ENCODE results near the gene CCDC137. TPM values are rescaled to one million over a fixed set of nuclear protein-coding genes. Genes with fewer than 3 reads are reported as not detected.

Gene CCDC137
- total RNA-seq, 4 donors from 2014 or later: 18.2 to 25.6 (median 21.4) TPM

DNA sequence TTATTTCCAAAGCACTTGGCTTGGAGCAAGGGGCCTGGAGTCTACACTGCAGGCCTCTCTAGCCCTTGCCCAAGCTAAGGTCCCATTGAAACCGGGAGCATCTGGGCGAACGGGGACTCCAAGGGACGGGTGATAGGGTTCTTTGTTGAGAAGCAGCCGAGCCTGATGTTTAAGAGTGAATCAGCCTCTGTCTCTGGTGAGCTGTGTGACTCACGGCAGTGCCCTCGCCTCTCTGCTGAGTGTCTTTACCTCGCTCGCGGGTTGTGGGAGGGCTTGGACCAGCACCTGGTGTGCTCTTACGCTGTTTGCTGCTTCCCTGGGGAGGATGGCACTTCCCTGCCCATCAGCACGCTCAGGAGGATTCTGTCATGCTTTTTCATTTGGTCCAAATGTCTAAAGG is 18.6 kb downstream of the CCDC137 start:
- WGBS, 2 donors: 60% methylated on average over 1 of the region's 12 CpGs; no CpG with 5 or more reads in 1 of the 2 donors
- Histone ChIP-seq H3K4me1 (peaks cover 36 to 71% (median 37%) of the 10 kb centered on the region in 3 donors), H3K36me3 (peaks cover 37 to 66% (median 39%) of the 10 kb centered on the region in 3 donors), H3K27me3 (no peaks in the 10 kb centered on the region), H3K9me3 (no peaks in the 10 kb centered on the region), H3K4me3 (peak overlapping the region; percentile 85 to 97 (median 95)), H3K27ac (peak overlapping the region; percentile 85 to 98 (median 94))
- TF ChIP-seq, protein P1, sequence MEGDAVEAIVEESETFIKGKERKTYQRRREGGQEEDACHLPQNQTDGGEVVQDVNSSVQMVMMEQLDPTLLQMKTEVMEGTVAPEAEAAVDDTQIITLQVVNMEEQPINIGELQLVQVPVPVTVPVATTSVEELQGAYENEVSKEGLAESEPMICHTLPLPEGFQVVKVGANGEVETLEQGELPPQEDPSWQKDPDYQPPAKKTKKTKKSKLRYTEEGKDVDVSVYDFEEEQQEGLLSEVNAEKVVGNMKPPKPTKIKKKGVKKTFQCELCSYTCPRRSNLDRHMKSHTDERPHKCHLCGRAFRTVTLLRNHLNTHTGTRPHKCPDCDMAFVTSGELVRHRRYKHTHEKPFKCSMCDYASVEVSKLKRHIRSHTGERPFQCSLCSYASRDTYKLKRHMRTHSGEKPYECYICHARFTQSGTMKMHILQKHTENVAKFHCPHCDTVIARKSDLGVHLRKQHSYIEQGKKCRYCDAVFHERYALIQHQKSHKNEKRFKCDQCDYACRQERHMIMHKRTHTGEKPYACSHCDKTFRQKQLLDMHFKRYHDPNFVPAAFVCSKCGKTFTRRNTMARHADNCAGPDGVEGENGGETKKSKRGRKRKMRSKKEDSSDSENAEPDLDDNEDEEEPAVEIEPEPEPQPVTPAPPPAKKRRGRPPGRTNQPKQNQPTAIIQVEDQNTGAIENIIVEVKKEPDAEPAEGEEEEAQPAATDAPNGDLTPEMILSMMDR (IDR thresholded peaks at IDR 0.05): no peak
- no peak for TF ChIP-seq POLR2A (IDR thresholded peaks at IDR 0.05)
- intact Hi-C loops (cut with DNase I): no loop called here
- DNase-seq: no peak

DNA sequence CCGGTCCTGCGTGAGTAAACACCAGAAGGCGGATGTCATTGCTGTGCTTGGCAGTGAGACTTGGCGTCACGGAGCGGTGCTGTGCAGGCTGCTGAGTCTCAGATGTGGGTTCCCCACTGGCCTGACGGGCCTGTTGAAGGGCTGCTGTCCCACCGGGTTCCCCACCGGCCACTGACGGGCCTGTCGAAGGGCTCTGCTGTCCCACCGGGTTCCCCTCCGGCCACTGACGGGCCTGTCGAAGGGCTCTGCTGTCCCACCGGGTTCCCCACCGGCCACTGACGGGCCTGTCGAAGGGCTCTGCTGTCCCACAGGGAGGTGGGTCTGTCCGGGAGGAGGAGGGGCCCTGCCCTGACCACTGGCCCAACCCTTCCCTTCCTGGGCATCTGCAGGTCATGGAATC is 20.1 kb downstream of the CCDC137 start:
- H3K9me3 ChIP-seq: no peaks in the 10 kb centered on the region
- no peaks in the 10 kb centered on the region for H3K27me3 ChIP-seq
- no peak overlapping the region for H3K4me3 ChIP-seq
- TF ChIP-seq, protein P1 (IDR thresholded peaks at IDR 0.05): no peak
- no peak for TF ChIP-seq POLR2A (IDR thresholded peaks at IDR 0.05)
- WGBS, 2 donors: 98% methylated on average over 11 of the region's 20 CpGs; no CpG with 5 or more reads in 1 of the 2 donors
- no peak overlapping the region for H3K27ac ChIP-seq
- no peak for DNase-seq
- H3K36me3 ChIP-seq: peaks cover 51 to 66% (median 54%) of the 10 kb centered on the region in 3 donors
- intact Hi-C loops (cut with DNase I): no loop called here
- peaks cover 36 to 69% (median 37%) of the 10 kb centered on the region in 3 donors for H3K4me1 ChIP-seq

DNA sequence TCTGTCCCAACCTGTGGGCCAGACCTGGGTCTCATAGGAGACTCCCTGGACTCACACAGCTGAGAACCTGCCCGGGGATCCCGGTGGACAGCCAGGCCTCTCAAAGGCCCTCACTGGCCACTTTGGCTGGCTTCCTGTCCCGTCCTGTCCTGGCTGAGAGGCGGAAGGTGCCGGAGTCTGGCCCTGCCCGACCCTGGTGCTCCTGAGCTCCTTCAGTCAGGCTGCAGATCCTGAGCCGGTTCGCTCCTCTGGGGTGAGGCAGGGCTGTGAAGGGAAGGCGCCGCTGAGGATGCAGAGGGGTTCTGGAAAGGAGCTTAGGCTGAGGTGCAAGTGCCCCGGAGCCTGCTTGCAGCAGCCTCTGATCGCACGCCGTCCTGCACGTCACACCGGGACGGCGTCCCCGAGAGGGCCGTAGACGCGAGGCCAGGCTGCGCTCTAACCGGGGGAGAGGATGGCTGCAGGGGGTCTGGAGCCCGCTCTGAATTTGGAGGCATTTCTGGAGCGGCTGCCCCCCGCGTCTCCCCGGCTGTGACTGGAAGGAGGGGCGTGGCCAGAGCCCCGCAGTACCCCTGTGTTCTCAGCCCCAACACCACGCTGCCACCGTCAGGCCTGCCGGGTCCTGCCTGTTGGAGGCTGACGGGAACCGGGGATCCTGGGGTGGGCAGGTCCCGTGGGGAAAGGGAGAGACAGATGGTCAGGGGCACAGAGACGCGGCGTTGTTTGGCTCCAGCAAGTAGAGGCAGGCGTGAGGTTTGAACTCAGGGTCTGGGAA is 21.4 kb downstream of the CCDC137 start:
- no peak for TF ChIP-seq POLR2A (IDR thresholded peaks at IDR 0.05)
- TF ChIP-seq, protein P1 (IDR thresholded peaks at IDR 0.05): no peak
- H3K4me3 ChIP-seq: no peak overlapping the region
- no peaks in the 10 kb centered on the region for H3K9me3 ChIP-seq
- H3K27me3 ChIP-seq: no peaks in the 10 kb centered on the region
- WGBS, 2 donors: 62 to 78% methylated on average over 7 to 20 of the region's 41 CpGs
- peak overlapping the region in 2 of 4 donors; percentile 28 to 32 for H3K27ac ChIP-seq
- no peak for DNase-seq
- peaks cover 26 to 56% (median 26%) of the 10 kb centered on the region in 3 donors for H3K4me1 ChIP-seq
- intact Hi-C loops (cut with DNase I): no loop called here
- peaks cover 64 to 78% (median 64%) of the 10 kb centered on the region in 3 donors for H3K36me3 ChIP-seq

DNA sequence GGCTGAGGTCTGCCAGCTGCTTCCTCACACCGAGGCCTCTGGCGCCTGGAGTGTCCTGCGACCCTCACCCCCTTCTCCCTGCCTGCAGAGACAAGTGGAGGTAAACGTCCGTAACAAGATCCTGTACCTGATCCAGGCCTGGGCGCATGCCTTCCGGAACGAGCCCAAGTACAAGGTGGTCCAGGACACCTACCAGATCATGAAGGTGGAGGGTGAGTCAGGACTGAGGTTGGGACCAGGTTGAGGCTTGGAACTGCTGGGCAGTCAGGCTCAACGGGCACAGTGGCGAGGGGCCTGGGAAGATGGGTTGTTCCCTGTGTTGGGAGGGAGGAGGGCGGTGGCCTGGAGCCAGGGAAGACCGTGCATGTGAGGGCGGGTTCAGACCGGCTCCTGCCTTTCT is 22.1 kb downstream of the CCDC137 start:
- DNase-seq: no peak
- 53% methylated on average over 6 of the region's 14 CpGs; no CpG with 5 or more reads in 1 of the 2 donors for WGBS, 2 donors
- peak overlapping the region in 2 of 4 donors; percentile 28 to 32 for H3K27ac ChIP-seq
- H3K36me3 ChIP-seq: peaks cover 70 to 84% (median 71%) of the 10 kb centered on the region in 3 donors
- TF ChIP-seq, protein P1 (IDR thresholded peaks at IDR 0.05): no peak
- no peak for TF ChIP-seq POLR2A (IDR thresholded peaks at IDR 0.05)
- intact Hi-C loops (cut with DNase I): no loop called here
- H3K4me1 ChIP-seq: peaks cover 24 to 53% (median 25%) of the 10 kb centered on the region in 3 donors
- H3K27me3 ChIP-seq: no peaks in the 10 kb centered on the region
- no peaks in the 10 kb centered on the region for H3K9me3 ChIP-seq
- no peak overlapping the region for H3K4me3 ChIP-seq

DNA sequence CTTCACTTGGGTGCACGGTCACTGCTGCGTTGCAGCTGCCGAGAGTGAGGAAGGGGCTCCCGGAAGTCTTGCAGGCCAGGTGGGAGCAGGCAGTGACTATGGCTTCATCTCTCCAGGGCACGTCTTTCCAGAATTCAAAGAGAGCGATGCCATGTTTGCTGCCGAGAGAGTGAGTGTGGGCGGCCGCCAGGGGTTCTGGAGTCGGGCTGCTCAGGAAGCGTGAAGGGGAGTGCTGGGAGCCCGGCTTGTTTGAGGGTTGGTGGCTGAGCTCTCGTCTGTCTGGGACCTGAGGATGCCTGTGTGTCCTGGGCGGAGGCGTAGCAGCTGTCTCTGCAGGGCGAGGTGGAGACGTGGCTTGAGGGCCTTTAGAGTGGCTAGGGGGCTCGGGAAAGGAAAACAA is 23.5 kb downstream of the CCDC137 start:
- peaks cover 15 to 45% (median 18%) of the 10 kb centered on the region in 3 donors for H3K4me1 ChIP-seq
- H3K9me3 ChIP-seq: no peaks in the 10 kb centered on the region
- TF ChIP-seq, protein P1 (IDR thresholded peaks at IDR 0.05): no peak
- TF ChIP-seq POLR2A (IDR thresholded peaks at IDR 0.05): no peak
- WGBS, 2 donors: 90 to 96% methylated on average over 2 to 8 of the region's 18 CpGs
- no peak overlapping the region for H3K27ac ChIP-seq
- no peaks in the 10 kb centered on the region for H3K27me3 ChIP-seq
- intact Hi-C loops (cut with DNase I): no loop called here
- DNase-seq: no peak
- peaks cover 84 to 99% (median 85%) of the 10 kb centered on the region in 3 donors for H3K36me3 ChIP-seq
- H3K4me3 ChIP-seq: no peak overlapping the region

All from esophagus squamous epithelium (tissue), 5 donors.